ENCODE data around the gene ACTN3. TPM values are rescaled to one million over a fixed set of nuclear protein-coding genes. Genes with fewer than 3 reads are reported as not detected.

Gene ACTN3
- polyA plus RNA-seq, 3 donors: not detected

GRCh38 chr11:66598993-66599392 is 52.3 kb downstream of the ACTN3 start:
- TF ChIP-seq CTCF (IDR thresholded peaks at IDR 0.05): no peak
- Histone ChIP-seq H3K9ac (ENCODE audit: insufficient read depth, low read length, poor library complexity, severe bottlenecking) (no peak overlapping the region), H3K27me3 (ENCODE audit: control insufficient read depth in 2 of 2, insufficient read depth in 2 of 2, low read length in 2 of 2) (no peaks in the 10 kb centered on the region), H3K4me2 (replicated peaks; ENCODE audit: extremely low read depth, low read length, poor library complexity, severe bottlenecking) (no peak overlapping the region), H3K36me3 (replicated peaks in 1 of 2; ENCODE audit: control insufficient read depth in 1 of 2, insufficient read depth in 2 of 2, low read length in 2 of 2) (peaks cover 18 to 27% of the 10 kb centered on the region in 2 donors), H3K4me1 (ENCODE audit: control insufficient read depth in 1 of 2, insufficient read depth in 2 of 2, low read length in 2 of 2) (peaks cover 21 to 38% of the 10 kb centered on the region in 2 donors), H3K4me3 (replicated peaks in 1 of 3; ENCODE audit: low read depth in 2 of 3, low read length in 3 of 3) (no peak overlapping the region), H4K20me1 (ENCODE audit: insufficient read depth, low read length) (no peaks in the 10 kb centered on the region), H3K79me2 (ENCODE audit: insufficient read depth, low read length) (peaks cover 4% of the 10 kb centered on the region), H3K27ac (ENCODE audit: low read depth in 1 of 2, low read length in 2 of 2) (no peak overlapping the region), H2AFZ (ENCODE audit: insufficient read depth, low read depth, low read length, poor library complexity, severe bottlenecking) (no peak overlapping the region), H3K9me3 (replicated peaks in 1 of 2; ENCODE audit: control insufficient read depth in 1 of 2, insufficient read depth in 1 of 2, low read length in 2 of 2) (no peaks in the 10 kb centered on the region)
- peaks cover 34% of the 10 kb centered on the region for H3K4me1 Mint-ChIP-seq
- H3K9me3 Mint-ChIP-seq: no peaks in the 10 kb centered on the region
- no peak overlapping the region for H3K4me3 Mint-ChIP-seq
- DNase-seq: no peak
- intact Hi-C loops (cut with micrococcal nuclease): no loop called here
- peaks cover 23 to 45% of the 10 kb centered on the region in 2 donors for H3K36me3 Mint-ChIP-seq
- peaks cover 0 to 1% (median 0%) of the 10 kb centered on the region in 3 donors for H3K27me3 Mint-ChIP-seq (ENCODE audit: low read depth in 3 of 3)
- WGBS (ENCODE audit: insufficient coverage): 96% methylated on average over 3 of the region's 6 CpGs
- H3K27ac Mint-ChIP-seq: peak overlapping the region in 2 of 7 donors; percentile 13 to 71

GRCh38 chr11:66600219-66600618 is 53.5 kb downstream of the ACTN3 start:
- no peak overlapping the region for H3K4me3 Mint-ChIP-seq
- H3K9me3 Mint-ChIP-seq: no peaks in the 10 kb centered on the region
- 67% methylated on average over 1 of the region's 2 CpGs for whole genome bisulfite sequencing (ENCODE audit: insufficient coverage)

More at GRCh38 chr11:66600219-66600618, 53.5 kb downstream of the ACTN3 start:
- H3K79me2 ChIP-seq (ENCODE audit: insufficient read depth, low read length): no peaks in the 10 kb centered on the region
- Mint-ChIP-seq H3K36me3 (peaks cover 33 to 51% of the 10 kb centered on the region in 2 donors), H3K4me1 (peaks cover 27% of the 10 kb centered on the region), H3K27ac (peak overlapping the region in 4 of 7 donors; percentile 33 to 83 (median 48)), H3K27me3 (ENCODE audit: low read depth in 3 of 3) (peaks cover 0 to 1% (median 0%) of the 10 kb centered on the region in 3 donors)
- no peak overlapping the region for H3K4me2 ChIP-seq (replicated peaks; ENCODE audit: extremely low read depth, low read length, poor library complexity, severe bottlenecking)
- H3K4me1 ChIP-seq (ENCODE audit: control insufficient read depth in 1 of 2, insufficient read depth in 2 of 2, low read length in 2 of 2): peaks cover 21 to 29% of the 10 kb centered on the region in 2 donors
- H3K27ac ChIP-seq (ENCODE audit: low read depth in 1 of 2, low read length in 2 of 2): peak overlapping the region; percentile 5 to 17
- no peak for TF ChIP-seq CTCF (IDR thresholded peaks at IDR 0.05)
- H3K4me3 ChIP-seq (replicated peaks in 1 of 3; ENCODE audit: low read depth in 2 of 3, low read length in 3 of 3): no peak overlapping the region
- H3K9me3 ChIP-seq (replicated peaks in 1 of 2; ENCODE audit: control insufficient read depth in 1 of 2, insufficient read depth in 1 of 2, low read length in 2 of 2): no peaks in the 10 kb centered on the region
- H3K36me3 ChIP-seq (replicated peaks in 1 of 2; ENCODE audit: control insufficient read depth in 1 of 2, insufficient read depth in 2 of 2, low read length in 2 of 2): peaks cover 26 to 39% of the 10 kb centered on the region in 2 donors
- no peaks in the 10 kb centered on the region for H3K27me3 ChIP-seq (ENCODE audit: control insufficient read depth in 2 of 2, insufficient read depth in 2 of 2, low read length in 2 of 2)
- no peak for DNase-seq
- intact Hi-C loops (cut with micrococcal nuclease): no loop called here
- no peak overlapping the region for H3K9ac ChIP-seq (ENCODE audit: insufficient read depth, low read length, poor library complexity, severe bottlenecking)
- H4K20me1 ChIP-seq (ENCODE audit: insufficient read depth, low read length): no peaks in the 10 kb centered on the region
- H2AFZ ChIP-seq (ENCODE audit: insufficient read depth, low read depth, low read length, poor library complexity, severe bottlenecking): no peak overlapping the region
